HEK293T (cell line): Measurements from ENCODE around the gene CEP170.
"Not testable (repeated sequence)": the region's sequence is repeated elsewhere in the genome, so short reads cannot be mapped to it uniquely, and the experiment has no call there.

Experiments
- CTCF ChIA-PET: fragments of 350-600 bp; formaldehyde crosslinking; extraction: SDS; loops from one replicate; lab custom pipeline; 2021; ENCODE audit warnings: antibody characterized with exemption, inconsistent platforms; lab: Yijun Ruan, JAX
- POLR2A ChIA-PET: fragments of 350-600 bp; formaldehyde crosslinking; extraction: SDS; loops from one replicate; lab custom pipeline; 2020; ENCODE audit warnings: antibody characterized with exemption, inconsistent platforms; lab: Yijun Ruan, JAX
- DNase-seq: peaks from one replicate; pipeline ENCODE4 v3.0.0; 2012; ENCODE audit warnings: mixed read lengths; ENCODE audit errors: extremely low spot score

The CEP170 gene

DNA sequence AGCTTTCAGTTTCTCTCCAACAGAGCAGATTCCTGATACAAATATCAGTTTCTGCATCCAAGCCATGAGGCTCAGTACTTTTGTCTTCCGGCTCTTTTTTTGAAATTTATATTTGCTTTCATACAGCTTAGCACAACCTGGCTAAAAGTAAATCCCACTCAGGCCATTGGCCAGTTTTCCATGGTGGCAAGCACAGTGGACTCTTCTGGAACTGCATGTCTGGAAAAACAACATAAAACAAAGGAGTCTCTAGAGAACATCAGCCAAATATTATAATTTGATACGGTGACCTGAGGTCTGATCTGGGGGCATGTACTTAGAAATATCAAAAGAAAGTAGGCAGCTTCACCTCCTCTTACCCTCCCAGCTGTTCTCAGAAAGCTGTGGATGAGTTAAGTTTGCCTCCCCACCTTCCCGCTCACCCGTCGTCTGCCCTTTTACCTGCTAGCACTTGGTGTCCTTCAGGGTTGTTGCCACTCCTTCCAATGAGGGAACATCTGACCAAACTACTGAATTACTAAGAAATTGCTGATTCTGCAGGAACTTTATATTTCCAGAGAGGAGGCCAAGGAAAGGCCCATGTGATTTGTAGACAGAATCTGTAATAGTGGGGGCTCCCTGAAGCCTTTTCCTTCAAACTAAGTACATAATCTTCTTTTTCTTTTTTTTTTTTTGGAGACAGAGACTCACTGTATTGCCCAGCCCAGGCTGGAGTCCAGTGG, 136.3 kb downstream of the CEP170 start:
- CTCF ChIA-PET = interaction anchor here (0.7 kb wide), 1 partner anchor 502 kb away, joined by 6 read pairs; no protein-coding TSS in a partner anchor
- POLR2A ChIA-PET, DNase-seq: not testable (repeated sequence)

DNA sequence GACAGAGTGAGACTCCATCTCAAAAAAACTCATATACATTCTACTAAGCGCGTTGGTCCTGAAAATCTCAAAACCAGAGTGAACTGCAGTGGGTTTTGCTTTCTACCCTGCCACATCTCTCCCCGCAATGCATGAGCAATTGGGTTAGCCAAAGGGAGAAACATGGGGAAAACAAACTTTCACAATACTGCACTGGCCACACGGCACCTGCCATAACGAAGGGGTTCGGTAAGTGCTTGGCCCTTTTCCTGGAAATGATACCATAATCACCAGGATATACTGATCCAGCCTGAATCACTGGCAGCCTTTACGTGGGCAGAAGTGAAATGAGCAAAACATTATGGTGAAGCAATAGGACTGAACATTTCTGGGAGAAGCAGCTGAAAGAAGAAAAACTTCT, 138.9 kb downstream of the CEP170 start:
- DNase-seq, POLR2A ChIA-PET, CTCF ChIA-PET: not testable (repeated sequence)

DNA sequence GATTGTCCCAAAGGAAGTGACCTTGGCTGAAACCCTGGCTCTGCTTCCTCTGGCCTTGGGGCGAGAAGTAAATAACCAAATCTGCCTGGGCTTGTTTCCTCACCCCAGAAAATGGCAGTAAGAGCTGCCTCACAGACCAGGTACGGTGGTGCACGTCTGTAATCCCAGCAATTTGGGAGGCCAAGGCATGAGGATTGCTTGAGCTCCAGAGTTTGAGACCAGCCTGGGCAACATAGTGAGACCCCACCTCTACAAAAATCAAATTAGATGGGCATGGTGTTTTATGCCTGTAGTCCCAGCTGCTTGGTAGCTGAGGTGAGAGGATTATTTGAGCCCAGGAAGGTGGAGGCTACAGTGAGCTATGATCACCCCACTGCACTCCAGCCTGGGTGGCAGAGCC, 140.3 kb downstream of the CEP170 start:
- POLR2A ChIA-PET = not testable (repeated sequence)

DNA sequence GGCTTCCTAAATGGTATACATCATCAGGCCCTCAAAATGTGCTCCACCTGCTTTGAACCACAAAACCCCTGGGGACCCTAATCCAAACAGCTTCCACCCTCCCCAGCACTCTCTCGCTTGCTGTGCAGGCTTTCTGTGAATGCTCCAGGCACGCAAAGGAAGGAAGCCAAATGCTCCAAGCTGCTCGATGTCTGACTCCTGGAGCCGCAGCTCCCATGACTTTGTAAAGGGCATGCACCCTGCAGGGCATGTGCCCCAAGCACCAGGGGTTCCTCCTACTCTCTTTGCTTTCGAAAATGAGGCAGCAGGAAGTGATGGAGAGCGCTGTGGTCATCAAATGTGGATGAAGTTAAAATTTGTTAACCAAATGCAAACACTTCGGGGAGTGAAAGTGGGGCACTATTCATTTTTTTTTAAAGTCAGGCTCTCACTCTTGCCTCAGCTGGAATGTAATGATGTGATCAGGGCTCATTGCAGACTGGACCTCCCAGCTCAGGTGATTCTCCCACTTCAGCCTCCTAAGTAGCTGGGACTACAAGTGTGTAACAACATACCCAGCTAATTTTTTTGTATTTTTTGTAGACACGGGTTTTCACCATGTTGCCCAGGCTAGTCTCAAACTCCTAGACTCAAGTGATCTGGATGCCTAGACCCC, 140.9 kb downstream of the CEP170 start:
- CTCF ChIA-PET, DNase-seq, POLR2A ChIA-PET: not testable (repeated sequence)

More for the DNA sequence above, 140.3 kb downstream of the CEP170 start:
- DNase-seq, CTCF ChIA-PET: not testable (repeated sequence)

DNA sequence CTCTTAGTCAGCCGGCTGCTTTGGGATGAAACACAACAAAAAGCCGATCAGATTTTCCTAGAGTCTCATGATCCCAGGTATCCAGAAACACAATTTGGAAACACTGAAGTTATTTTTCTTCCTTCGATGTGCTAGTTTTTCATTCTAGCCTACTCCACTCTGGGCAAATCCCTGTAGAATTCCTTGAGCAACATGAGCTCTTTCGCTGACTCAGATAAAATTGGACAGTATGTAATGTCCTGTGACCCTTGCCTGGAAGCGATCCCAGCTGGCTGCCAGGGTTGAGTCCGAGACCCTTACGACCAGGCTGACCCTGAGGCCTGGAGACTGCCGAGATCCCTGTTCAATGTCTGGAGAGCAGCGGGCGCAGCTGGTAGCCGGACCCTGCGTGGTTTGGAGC, 147.9 kb downstream of the CEP170 start:
- CTCF ChIA-PET, POLR2A ChIA-PET: not testable (repeated sequence)

DNA sequence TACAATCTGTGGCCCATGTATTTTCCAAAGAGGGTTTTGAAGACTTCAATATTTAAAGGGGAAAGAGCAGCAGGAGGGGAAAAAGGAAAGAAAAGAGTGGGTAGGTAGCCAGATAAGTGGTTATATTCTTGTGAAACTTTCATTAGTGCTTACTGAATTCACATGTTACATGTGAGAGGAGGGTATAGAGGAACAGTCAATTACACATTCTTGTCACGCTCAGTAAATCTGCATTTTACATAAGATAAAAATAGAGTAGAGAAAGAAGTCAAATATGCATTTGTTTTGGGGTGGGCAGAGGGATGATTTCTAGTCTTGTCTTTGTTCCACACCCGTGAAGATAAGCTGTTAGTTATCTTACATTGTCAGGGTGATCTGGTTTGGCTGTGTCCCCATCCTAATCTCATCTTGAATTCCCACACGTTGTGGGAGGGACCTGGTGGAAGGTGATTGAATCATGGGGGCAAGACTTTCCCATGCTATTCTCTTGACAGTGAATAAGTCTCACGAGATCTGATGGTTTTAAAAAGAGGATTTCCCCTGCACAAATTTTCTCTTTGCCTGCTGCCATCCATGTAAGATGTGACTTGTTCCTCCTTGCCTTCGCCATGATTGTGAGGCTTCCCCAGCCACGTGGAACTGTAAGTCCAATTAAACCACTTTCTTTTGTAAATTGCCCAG, 149.3 kb downstream of the CEP170 start:
- POLR2A ChIA-PET, DNase-seq, CTCF ChIA-PET: not testable (repeated sequence)

More for the DNA sequence above, 147.9 kb downstream of the CEP170 start:
- DNase-seq = not testable (repeated sequence)

DNA sequence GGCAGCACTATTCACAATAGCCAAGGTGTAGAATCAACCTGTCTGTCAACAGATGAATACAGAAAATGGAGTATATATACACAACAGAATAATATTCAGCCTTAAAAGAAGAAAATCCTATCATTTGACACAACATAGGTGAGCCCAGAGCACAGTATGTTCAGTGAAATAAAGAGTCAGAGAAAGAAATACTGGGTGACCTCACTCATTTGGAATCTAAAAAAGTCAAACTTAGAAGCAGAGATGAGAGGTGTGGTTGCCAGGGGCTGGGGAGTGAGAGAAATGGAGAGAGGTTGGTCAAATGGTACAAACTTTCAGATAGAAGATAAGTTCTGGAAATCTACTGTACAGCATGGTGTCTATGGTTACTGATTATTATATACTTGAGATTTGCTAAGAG, 150.0 kb downstream of the CEP170 start:
- CTCF ChIA-PET = not testable (repeated sequence)

DNA sequence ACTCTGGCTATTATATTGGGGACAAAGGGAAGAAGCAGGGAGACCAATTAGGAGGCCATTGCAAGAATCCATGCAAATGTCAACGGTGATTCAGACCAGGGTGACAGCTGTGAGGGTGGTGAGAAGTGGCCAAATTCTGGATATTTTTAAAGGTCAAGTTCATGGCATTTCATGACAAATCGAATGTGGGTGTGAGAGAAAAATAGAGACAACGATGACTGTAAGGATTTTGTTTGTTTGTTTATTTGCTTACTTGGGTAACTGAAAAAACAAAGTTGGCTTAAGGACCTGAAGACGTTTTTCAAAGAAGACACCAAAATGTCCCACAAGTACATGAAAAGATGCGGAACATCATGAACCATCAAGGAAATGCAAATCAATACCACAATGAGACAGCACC, 150.6 kb downstream of the CEP170 start:
- DNase-seq, POLR2A ChIA-PET, CTCF ChIA-PET: not testable (repeated sequence)

More for the DNA sequence above, 150.0 kb downstream of the CEP170 start:
- DNase-seq, POLR2A ChIA-PET: not testable (repeated sequence)

DNA sequence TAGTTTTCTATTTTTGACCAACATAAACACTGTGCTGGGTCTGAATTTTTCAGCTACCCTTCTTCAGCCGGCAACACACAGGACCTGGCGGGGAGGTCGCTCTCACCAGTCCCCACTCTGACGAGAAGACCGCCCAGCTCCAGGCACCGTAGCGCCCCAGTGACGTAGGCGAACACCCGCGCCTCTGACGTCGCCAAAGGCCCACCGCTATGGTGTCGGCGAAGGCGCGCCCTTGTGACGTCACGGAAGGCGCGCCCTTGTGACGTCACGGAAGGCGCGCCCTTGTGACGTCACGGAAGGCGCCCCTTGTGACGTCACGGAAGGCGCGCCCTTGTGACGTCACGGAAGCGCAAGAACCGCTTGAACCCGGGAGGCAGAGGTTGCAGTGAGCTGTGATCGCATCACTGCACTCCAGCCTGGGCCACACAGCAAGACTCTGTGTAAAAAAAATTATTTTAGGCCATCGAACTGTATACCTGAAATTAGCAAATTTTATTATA, 153.5 kb downstream of the CEP170 start:
- DNase-seq, POLR2A ChIA-PET, CTCF ChIA-PET: not testable (repeated sequence)

DNA sequence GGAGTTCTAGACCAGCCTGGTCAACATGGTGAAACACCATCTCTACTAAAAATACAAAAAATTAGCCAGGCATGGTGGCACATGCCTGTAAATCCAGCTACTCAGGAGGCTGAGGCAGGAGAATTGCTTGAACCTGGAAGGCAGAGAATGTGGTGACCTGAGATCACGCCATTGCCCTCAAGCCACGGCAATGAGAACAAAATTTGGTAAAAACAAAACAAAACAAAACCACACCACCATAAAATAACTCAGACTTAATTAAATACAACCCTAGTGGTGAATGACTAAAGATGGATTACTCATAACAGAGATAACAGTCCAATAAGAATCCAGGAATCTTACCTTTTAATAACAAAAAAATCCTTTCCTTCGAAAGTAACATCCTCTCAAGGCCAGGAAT, 167.7 kb downstream of the CEP170 start:
- DNase-seq, POLR2A ChIA-PET, CTCF ChIA-PET: not testable (repeated sequence)
